ENCODE data around the gene ALX4. TPM values are rescaled to one million over a fixed set of nuclear protein-coding genes. Genes with fewer than 3 reads are reported as not detected.

ALX4 gene
- total and polyA plus RNA-seq, 7 experiments from 2014 or later: 0.04 TPM; not detected in 6

DNA sequence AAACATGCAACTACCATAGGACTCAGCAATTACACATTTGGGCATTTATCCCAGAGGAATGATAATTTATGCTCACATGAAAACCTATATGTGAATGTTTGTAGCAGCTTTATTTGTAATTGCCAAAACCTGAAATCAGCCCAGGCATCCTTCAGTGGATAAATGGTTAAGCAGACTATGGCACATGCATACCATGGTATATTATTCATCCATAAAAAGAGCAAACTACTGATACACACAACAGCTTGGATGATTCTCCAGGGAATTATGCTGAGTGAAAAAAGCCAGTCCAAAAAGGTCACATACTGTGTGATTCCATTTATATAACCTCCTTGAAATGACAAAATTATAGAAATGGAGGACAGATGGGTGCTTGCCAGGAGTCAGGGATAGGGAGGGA lies 86.7 kb downstream of the ALX4 start:
- no peaks in the 10 kb centered on the region for H3K27me3 ChIP-seq (ENCODE audit: control insufficient read depth in 2 of 2, insufficient read depth in 2 of 2, low read length in 2 of 2)
- ATAC-seq: no peak
- no peaks in the 10 kb centered on the region for H3K9me3 Mint-ChIP-seq
- peaks cover 4 to 59% (median 30%) of the 10 kb centered on the region in 5 donors for H3K36me3 Mint-ChIP-seq
- no peak overlapping the region for H3K27ac ChIP-seq (ENCODE audit: low read depth, low read length)
- no peak for DNase-seq
- CTCF ChIA-PET: no interaction called here
- H3K4me3 Mint-ChIP-seq: no peak overlapping the region
- H3K27me3 Mint-ChIP-seq: no peaks in the 10 kb centered on the region
- intact Hi-C loops (cut with micrococcal nuclease): no loop called here
- H3K9me3 ChIP-seq (ENCODE audit: control insufficient read depth in 2 of 3, low read length in 3 of 3): no peaks in the 10 kb centered on the region
- H3K36me3 ChIP-seq (ENCODE audit: control insufficient read depth in 2 of 3, insufficient read depth in 3 of 3, low read length in 3 of 3): peaks cover 0 to 3% (median 0%) of the 10 kb centered on the region in 3 experiments
- POLR2A ChIA-PET: no interaction called here
- H3K4me1 ChIP-seq (ENCODE audit: control insufficient read depth in 2 of 2, insufficient read depth in 2 of 2, low read length in 2 of 2): peaks cover 0 to 3% of the 10 kb centered on the region in 2 donors
- H3K4me3 ChIP-seq (ENCODE audit: low read length): no peak overlapping the region
- peaks cover 0 to 31% (median 16%) of the 10 kb centered on the region in 7 donors for H3K4me1 Mint-ChIP-seq
- no peak overlapping the region for H3K27ac Mint-ChIP-seq

GRCh38 chr11:44221992-44222391 lies 87.9 kb downstream of the ALX4 start:
- Histone ChIP-seq H3K9me3 (ENCODE audit: control insufficient read depth in 2 of 3, low read length in 3 of 3) (no peaks in the 10 kb centered on the region), H3K4me3 (ENCODE audit: low read length) (no peak overlapping the region), H3K4me1 (ENCODE audit: control insufficient read depth in 2 of 2, insufficient read depth in 2 of 2, low read length in 2 of 2) (no peaks in the 10 kb centered on the region), H3K36me3 (ENCODE audit: control insufficient read depth in 2 of 3, insufficient read depth in 3 of 3, low read length in 3 of 3) (peaks cover 0 to 3% (median 0%) of the 10 kb centered on the region in 3 experiments), H3K27me3 (ENCODE audit: control insufficient read depth in 2 of 2, insufficient read depth in 2 of 2, low read length in 2 of 2) (no peaks in the 10 kb centered on the region), H3K27ac (ENCODE audit: low read depth, low read length) (no peak overlapping the region)
- Mint-ChIP-seq H3K4me3 (no peak overlapping the region), H3K9me3 (no peaks in the 10 kb centered on the region), H3K36me3 (peaks cover 5 to 63% (median 35%) of the 10 kb centered on the region in 5 donors), H3K27me3 (no peaks in the 10 kb centered on the region), H3K27ac (no peak overlapping the region), H3K4me1 (peaks cover 0 to 26% (median 11%) of the 10 kb centered on the region in 7 donors)
- ATAC-seq (no peak), DNase-seq (no peak)
- intact Hi-C loops (cut with micrococcal nuclease): no loop called here
- ChIA-PET CTCF (interaction anchor here (0.5 kb wide), 1 partner anchor 83 kb away, joined by 3 read pairs; no protein-coding TSS in a partner anchor), POLR2A (no interaction called here)

GRCh38 chr11:44221456-44221855 lies 88.5 kb downstream of the ALX4 start:
- Histone ChIP-seq H3K4me1 (ENCODE audit: control insufficient read depth in 2 of 2, insufficient read depth in 2 of 2, low read length in 2 of 2) (no peaks in the 10 kb centered on the region), H3K27me3 (ENCODE audit: control insufficient read depth in 2 of 2, insufficient read depth in 2 of 2, low read length in 2 of 2) (no peaks in the 10 kb centered on the region), H3K9me3 (ENCODE audit: control insufficient read depth in 2 of 3, low read length in 3 of 3) (no peaks in the 10 kb centered on the region), H3K4me3 (ENCODE audit: low read length) (no peak overlapping the region), H3K36me3 (ENCODE audit: control insufficient read depth in 2 of 3, insufficient read depth in 3 of 3, low read length in 3 of 3) (peaks cover 0 to 3% (median 0%) of the 10 kb centered on the region in 3 experiments), H3K27ac (ENCODE audit: low read depth, low read length) (no peak overlapping the region)
- ATAC-seq (no peak), DNase-seq (no peak)
- no peak overlapping the region for H3K4me3 Mint-ChIP-seq
- ChIA-PET POLR2A (no interaction called here), CTCF (interaction anchor here (0.5 kb wide), 1 partner anchor 83 kb away, joined by 3 read pairs; no protein-coding TSS in a partner anchor)
- H3K36me3 Mint-ChIP-seq: peaks cover 5 to 66% (median 38%) of the 10 kb centered on the region in 5 donors
- peaks cover 0 to 20% (median 7%) of the 10 kb centered on the region in 7 donors for H3K4me1 Mint-ChIP-seq
- intact Hi-C loops (cut with micrococcal nuclease): no loop called here
- no peaks in the 10 kb centered on the region for H3K27me3 Mint-ChIP-seq
- no peak overlapping the region for H3K27ac Mint-ChIP-seq
- H3K9me3 Mint-ChIP-seq: no peaks in the 10 kb centered on the region

DNA sequence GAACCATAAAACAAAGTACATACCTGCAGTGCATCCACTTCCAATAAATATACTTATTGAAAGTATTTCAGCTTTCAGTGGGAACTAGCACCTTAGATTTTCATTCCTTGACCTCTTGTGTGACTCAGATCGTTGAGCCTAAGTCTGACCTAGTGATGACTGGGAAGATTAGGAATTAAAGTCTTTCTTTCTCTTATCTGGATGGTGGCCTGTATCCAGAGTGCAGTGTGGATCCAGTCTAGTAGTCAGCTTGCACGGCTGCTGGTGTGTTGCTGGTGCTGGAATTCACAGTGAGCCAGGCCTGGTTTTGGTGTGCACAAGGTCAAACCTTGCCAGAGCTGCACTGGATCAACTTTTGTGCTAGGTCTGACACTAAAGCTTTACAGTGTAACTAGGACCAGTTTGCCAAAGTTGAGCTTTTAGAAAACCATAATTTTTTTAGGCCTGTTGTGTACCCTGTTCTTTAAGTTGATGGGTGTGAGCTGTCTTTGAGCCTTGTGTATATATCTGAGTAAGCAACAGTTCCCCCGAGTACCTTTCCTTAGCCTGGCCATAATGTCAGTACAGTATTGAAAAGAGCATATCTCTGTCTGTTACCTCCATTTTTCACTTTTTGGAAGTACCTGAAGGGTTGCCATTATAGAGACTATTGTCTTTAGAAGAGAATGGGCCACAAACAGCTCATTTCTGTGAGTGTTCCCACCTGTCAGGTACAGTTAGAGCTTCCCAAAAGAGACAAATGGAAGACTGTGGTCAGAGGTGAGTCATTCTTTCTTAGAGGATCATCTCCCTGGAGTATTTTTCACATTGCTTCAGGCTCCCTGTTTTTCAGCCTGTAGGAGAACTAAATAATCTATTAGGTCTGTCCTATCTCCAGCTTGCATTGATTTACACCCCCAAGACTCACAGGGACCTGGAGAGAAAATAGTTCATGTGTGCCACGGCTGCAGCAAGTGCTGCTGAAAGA lies 89.8 kb downstream of the ALX4 start:
- no peaks in the 10 kb centered on the region for H3K9me3 ChIP-seq (ENCODE audit: control insufficient read depth in 2 of 3, low read length in 3 of 3)
- H3K9me3 Mint-ChIP-seq: no peaks in the 10 kb centered on the region
- H3K27me3 Mint-ChIP-seq: no peaks in the 10 kb centered on the region
- ChIA-PET CTCF (no interaction called here), POLR2A (interaction anchor here (0.6 kb wide), 1 partner anchor 51 kb away, joined by 3 read pairs; no protein-coding TSS in a partner anchor)
- no peak overlapping the region for H3K27ac ChIP-seq (ENCODE audit: low read depth, low read length)
- no peak for ATAC-seq
- H3K4me1 Mint-ChIP-seq: peaks cover 0 to 7% (median 2%) of the 10 kb centered on the region in 7 donors
- DNase-seq: no peak
- H3K27me3 ChIP-seq (ENCODE audit: control insufficient read depth in 2 of 2, insufficient read depth in 2 of 2, low read length in 2 of 2): no peaks in the 10 kb centered on the region
- intact Hi-C loops (cut with micrococcal nuclease): no loop called here
- H3K4me3 ChIP-seq (ENCODE audit: low read length): no peak overlapping the region
- peaks cover 5 to 63% (median 47%) of the 10 kb centered on the region in 5 donors for H3K36me3 Mint-ChIP-seq
- no peak overlapping the region for H3K4me3 Mint-ChIP-seq
- no peaks in the 10 kb centered on the region for H3K4me1 ChIP-seq (ENCODE audit: control insufficient read depth in 2 of 2, insufficient read depth in 2 of 2, low read length in 2 of 2)
- H3K27ac Mint-ChIP-seq: no peak overlapping the region
- H3K36me3 ChIP-seq (ENCODE audit: control insufficient read depth in 2 of 3, insufficient read depth in 3 of 3, low read length in 3 of 3): peaks cover 0 to 3% (median 0%) of the 10 kb centered on the region in 3 experiments

DNA sequence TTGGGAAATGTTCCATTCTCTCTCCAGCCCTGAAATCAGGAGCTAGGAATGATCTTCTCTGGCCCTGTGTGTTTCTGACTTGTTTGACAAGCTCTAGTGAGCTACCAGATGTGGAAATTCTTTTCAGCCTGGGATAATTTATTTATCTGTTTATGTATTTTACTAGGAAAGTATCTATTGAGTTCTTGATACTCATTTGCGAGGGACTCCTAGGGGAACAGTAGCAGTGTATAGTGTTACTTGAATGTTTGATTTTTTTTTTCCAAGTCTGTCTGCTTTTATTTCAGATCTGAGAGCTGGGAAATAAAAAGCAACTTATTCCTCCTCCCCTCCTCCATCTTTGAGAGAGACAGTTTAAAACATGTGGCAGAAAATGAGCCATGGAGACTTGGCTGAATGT lies 92.5 kb downstream of the ALX4 start:
- CTCF ChIA-PET: interaction anchor here (0.9 kb wide), 1 partner anchor 26 kb away, joined by 3 read pairs; no protein-coding TSS in a partner anchor
- H3K9me3 Mint-ChIP-seq: peaks cover 0 to 9% (median 0%) of the 10 kb centered on the region in 11 donors
- H3K27me3 Mint-ChIP-seq: no peaks in the 10 kb centered on the region
- POLR2A ChIA-PET: no interaction called here
- no peak overlapping the region for H3K4me3 Mint-ChIP-seq
- ATAC-seq (no peak), DNase-seq (no peak)
- H3K27ac Mint-ChIP-seq: no peak overlapping the region
- Histone ChIP-seq H3K4me1 (ENCODE audit: control insufficient read depth in 2 of 2, insufficient read depth in 2 of 2, low read length in 2 of 2) (no peaks in the 10 kb centered on the region), H3K27ac (ENCODE audit: low read depth, low read length) (no peak overlapping the region), H3K9me3 (ENCODE audit: control insufficient read depth in 2 of 3, low read length in 3 of 3) (no peaks in the 10 kb centered on the region), H3K27me3 (ENCODE audit: control insufficient read depth in 2 of 2, insufficient read depth in 2 of 2, low read length in 2 of 2) (no peaks in the 10 kb centered on the region), H3K36me3 (ENCODE audit: control insufficient read depth in 2 of 3, insufficient read depth in 3 of 3, low read length in 3 of 3) (peaks cover 0 to 3% (median 0%) of the 10 kb centered on the region in 3 experiments), H3K4me3 (ENCODE audit: low read length) (no peak overlapping the region)
- intact Hi-C loops (cut with micrococcal nuclease): no loop called here
- no peaks in the 10 kb centered on the region for H3K4me1 Mint-ChIP-seq
- peaks cover 8 to 72% (median 62%) of the 10 kb centered on the region in 5 donors for H3K36me3 Mint-ChIP-seq

- H3K9me3 ChIP-seq (ENCODE audit: control insufficient read depth in 2 of 3, low read length in 3 of 3): no peaks in the 10 kb centered on the region
- intact Hi-C loops (cut with micrococcal nuclease): no loop called here
- no peaks in the 10 kb centered on the region for H3K4me1 Mint-ChIP-seq
- H3K4me3 Mint-ChIP-seq: no peak overlapping the region
- peaks cover 2 to 28% (median 11%) of the 10 kb centered on the region in 11 donors for H3K9me3 Mint-ChIP-seq
- H3K27ac Mint-ChIP-seq: no peak overlapping the region
- peaks cover 22 to 77% (median 70%) of the 10 kb centered on the region in 5 donors for H3K36me3 Mint-ChIP-seq
- H3K4me1 ChIP-seq (ENCODE audit: control insufficient read depth in 2 of 2, insufficient read depth in 2 of 2, low read length in 2 of 2): no peaks in the 10 kb centered on the region
- H3K27me3 Mint-ChIP-seq: no peaks in the 10 kb centered on the region
- ChIA-PET POLR2A (no interaction called here), CTCF (no interaction called here)
- peaks cover 0 to 13% (median 4%) of the 10 kb centered on the region in 3 experiments for H3K36me3 ChIP-seq (ENCODE audit: control insufficient read depth in 2 of 3, insufficient read depth in 3 of 3, low read length in 3 of 3)
- ATAC-seq (no peak), DNase-seq (no peak)
- no peak overlapping the region for H3K4me3 ChIP-seq (ENCODE audit: low read length)
- H3K27ac ChIP-seq (ENCODE audit: low read depth, low read length): no peak overlapping the region
- no peaks in the 10 kb centered on the region for H3K27me3 ChIP-seq (ENCODE audit: control insufficient read depth in 2 of 2, insufficient read depth in 2 of 2, low read length in 2 of 2)
These were observed 96.8 kb downstream of the ALX4 start for GRCh38 chr11:44213148-44213547.
